Neural crest cell (in vitro differentiated cells): Measurements from ENCODE around the gene RALGAPB. TPM values are rescaled to one million over a fixed set of nuclear protein-coding genes. Genes with fewer than 3 reads are reported as not detected.

Experiments used
- DNase-seq: peaks from one replicate; pipeline ENCODE4 v3.0.0; 2021; ENCODE audit warnings: low read depth, mixed read lengths, low spot score
- H3K27ac Mint-ChIP-seq: one replicate; pipeline ENCODE4 v1.8.0; 2021; ENCODE audit warnings: mild to moderate bottlenecking, mixed read lengths; ENCODE audit not compliant: unreplicated experiment
- H3K27me3 Mint-ChIP-seq: 2 replicates; pipeline ENCODE4 v1.8.0; 2021; ENCODE audit warnings: low read depth, mild to moderate bottlenecking, mixed read lengths
- H3K36me3 Mint-ChIP-seq: 2 replicates; pipeline ENCODE4 v1.8.0; 2021; ENCODE audit warnings: low read depth, mild to moderate bottlenecking, mixed read lengths
- H3K4me1 Mint-ChIP-seq: 2 replicates; pipeline ENCODE4 v1.8.0; 2021; ENCODE audit warnings: mixed read lengths
- H3K4me3 Mint-ChIP-seq: one replicate; pipeline ENCODE4 v1.8.0; 2021; ENCODE audit warnings: mild to moderate bottlenecking, mixed read lengths
- H3K9me3 Mint-ChIP-seq: 2 replicates; pipeline ENCODE4 v1.8.0; 2021; ENCODE audit warnings: mixed read lengths
- CTCF ChIP-seq: fragments of 200-600 bp; sonication (generic); conservative IDR thresholded peaks from 2 replicates; pipeline ENCODE4 v1.5.0; 2021; ENCODE audit warnings: antibody characterized with exemption, mild to moderate bottlenecking
- total RNA-seq: library from RNA; stranded (reverse); gene quantifications from 2 replicates; pipeline ENCODE4 v1.2.1, GENCODE V29; 2021

The RALGAPB gene
- total RNA-seq, 1 donor from 2014 or later, result 34.7 TPM

DNA sequence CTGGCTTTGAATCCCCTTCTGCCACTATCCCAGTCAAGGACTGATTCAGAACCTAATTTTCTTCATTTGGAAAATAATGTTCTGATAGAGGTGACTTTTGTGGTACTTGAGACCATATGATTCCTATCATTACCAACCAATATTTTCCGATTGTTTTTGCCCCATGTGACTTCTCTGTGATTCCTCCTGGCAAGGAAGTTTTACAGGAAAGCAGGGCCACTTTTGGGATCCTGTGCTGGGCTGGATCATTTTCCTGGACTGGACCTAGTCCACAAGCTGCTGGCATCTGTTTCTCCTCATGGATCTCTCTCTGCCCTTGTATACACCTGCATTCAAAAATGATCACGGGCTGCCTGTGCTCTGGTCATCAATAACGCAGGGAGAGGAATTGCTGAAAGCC, 23.6 kb upstream of the RALGAPB start:
- DNase-seq, result no peak
- peaks cover 32% of the 10 kb centered on the region for H3K4me1 Mint-ChIP-seq
- H3K36me3 Mint-ChIP-seq, result peaks cover 18% of the 10 kb centered on the region
- peaks cover 3% of the 10 kb centered on the region for H3K9me3 Mint-ChIP-seq
- H3K27me3 Mint-ChIP-seq, result no peaks in the 10 kb centered on the region
- H3K27ac Mint-ChIP-seq, result no peak overlapping the region
- TF ChIP-seq CTCF, result no peak
- peak overlapping the region; percentile 91 for H3K4me3 Mint-ChIP-seq

DNA sequence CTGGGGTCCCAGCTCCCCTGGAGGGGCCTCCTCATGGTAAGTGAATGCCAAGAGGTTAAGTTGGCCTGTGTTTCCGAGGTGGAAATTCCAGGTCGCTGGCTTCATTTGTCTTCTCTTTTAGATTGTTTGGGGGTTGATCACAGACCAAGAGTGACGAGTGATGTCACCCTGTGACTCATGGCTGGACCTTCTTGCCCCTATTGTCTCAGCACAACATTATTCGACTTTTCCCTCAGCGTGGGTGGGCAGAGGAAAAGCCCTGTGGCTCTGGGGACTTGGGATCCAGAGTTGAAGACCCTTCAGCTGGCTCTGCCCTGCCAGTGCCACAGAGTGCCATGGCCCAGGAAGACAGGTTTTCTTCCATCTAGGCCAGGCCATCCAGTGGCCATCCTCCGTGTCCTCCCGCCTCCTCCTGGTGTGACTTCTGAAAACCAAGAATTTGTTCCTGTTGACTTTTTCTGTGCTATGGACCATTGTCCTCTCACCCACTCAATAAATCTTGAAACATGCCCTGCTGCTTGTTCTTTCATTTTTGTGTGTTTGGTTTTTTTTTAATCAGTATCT, 22.1 kb upstream of the RALGAPB start:
- peaks cover 32% of the 10 kb centered on the region for H3K4me1 Mint-ChIP-seq
- H3K27ac Mint-ChIP-seq, result no peak overlapping the region
- peaks cover 18% of the 10 kb centered on the region for H3K36me3 Mint-ChIP-seq
- TF ChIP-seq CTCF, result no peak
- peaks cover 3% of the 10 kb centered on the region for H3K9me3 Mint-ChIP-seq
- peak overlapping the region; percentile 61 for H3K4me3 Mint-ChIP-seq
- H3K27me3 Mint-ChIP-seq, result no peaks in the 10 kb centered on the region
- no peak for DNase-seq

GRCh38 chr20:38452880-38453624, 19.6 kb upstream of the RALGAPB start:
- peaks cover 4% of the 10 kb centered on the region for H3K27me3 Mint-ChIP-seq
- TF ChIP-seq CTCF, result no peak
- peak overlapping the region; percentile 7 for H3K27ac Mint-ChIP-seq
- H3K36me3 Mint-ChIP-seq, result peaks cover 18% of the 10 kb centered on the region
- H3K4me1 Mint-ChIP-seq, result peaks cover 18% of the 10 kb centered on the region
- H3K9me3 Mint-ChIP-seq, result no peaks in the 10 kb centered on the region
- DNase-seq, result no peak
- no peak overlapping the region for H3K4me3 Mint-ChIP-seq

- Mint-ChIP-seq H3K9me3 (no peaks in the 10 kb centered on the region), H3K4me3 (no peak overlapping the region), H3K36me3 (peaks cover 18% of the 10 kb centered on the region), H3K27me3 (peaks cover 4% of the 10 kb centered on the region), H3K4me1 (peaks cover 13% of the 10 kb centered on the region), H3K27ac (no peak overlapping the region)
- TF ChIP-seq CTCF, result no peak
- DNase-seq, result no peak
Measured at GRCh38 chr20:38453941-38454340, 18.7 kb upstream of the RALGAPB start.

- peaks cover 4% of the 10 kb centered on the region for H3K27me3 Mint-ChIP-seq
- no peak for DNase-seq
- H3K4me1 Mint-ChIP-seq, result peaks cover 6% of the 10 kb centered on the region
- no peak overlapping the region for H3K27ac Mint-ChIP-seq
- no peaks in the 10 kb centered on the region for H3K9me3 Mint-ChIP-seq
- peaks cover 12% of the 10 kb centered on the region for H3K36me3 Mint-ChIP-seq
- H3K4me3 Mint-ChIP-seq, result no peak overlapping the region
- TF ChIP-seq CTCF, result no peak
Measured at GRCh38 chr20:38454556-38455473, 17.8 kb upstream of the RALGAPB start.
